ENCODE results near the gene MORC3. TPM values are rescaled to one million over a fixed set of nuclear protein-coding genes. Genes with fewer than 3 reads are reported as not detected.
A peak's percentile ranks its signal among the peaks of the same experiment; 100 is the strongest.

MORC3 gene
- total RNA-seq, 1 experiment from 2014 or later = 19.8 TPM

DNA sequence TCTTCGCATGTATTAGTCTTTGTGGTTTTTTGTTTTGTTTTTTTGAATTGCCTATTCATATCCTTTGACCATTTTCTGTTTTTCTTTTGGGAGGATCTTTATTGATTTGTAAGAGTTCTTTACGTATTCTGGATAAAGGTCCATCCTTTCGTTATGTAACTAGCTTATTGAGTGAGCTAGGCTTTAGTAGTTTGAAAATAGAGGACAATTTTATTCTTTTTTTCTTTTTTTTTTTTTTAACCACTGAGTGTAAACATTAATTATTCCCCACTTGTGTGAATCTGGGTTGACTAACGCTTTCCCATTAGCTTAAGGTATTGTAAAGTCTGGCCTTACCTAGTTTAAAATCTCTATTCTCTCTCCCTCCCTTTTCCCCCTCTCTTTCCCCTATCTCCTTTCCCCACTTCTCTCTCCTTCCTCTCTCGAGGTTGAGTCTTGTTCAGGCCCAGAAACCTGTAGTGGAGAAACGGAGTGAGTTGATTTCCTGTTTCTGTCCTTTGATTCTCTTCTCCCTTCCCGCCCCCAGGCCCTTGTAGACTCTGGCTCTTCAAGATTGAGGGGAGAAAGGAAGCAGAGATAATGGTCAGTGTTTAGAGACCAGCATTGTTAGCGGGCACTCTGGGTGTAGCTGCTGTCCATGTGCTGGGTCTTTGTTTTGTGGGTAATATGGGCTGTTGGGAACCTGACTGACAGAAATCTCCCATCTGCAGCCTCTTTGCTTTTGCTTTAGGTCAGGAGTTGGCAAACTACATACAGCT lies 1.5 kb downstream of the MORC3 start:
- Histone ChIP-seq H3K9me2 (ENCODE audit: insufficient read depth) (no peaks in the 10 kb centered on the region), H3K79me2 (ENCODE audit: insufficient read depth, low read length) (peaks cover 62% of the 10 kb centered on the region), H4K20me1 (ENCODE audit: insufficient read depth) (no peaks in the 10 kb centered on the region), H3K4me3 (replicated peaks in 1 of 2; ENCODE audit: low read depth in 1 of 2, low read length in 2 of 2) (peak overlapping the region; percentile 77 to 89), H3K27ac (ENCODE audit: low read depth, low read length) (peak overlapping the region; percentile 91), H3K4me1 (ENCODE audit: control insufficient read depth in 1 of 2, insufficient read depth in 2 of 2, low read length in 2 of 2) (peaks cover 15 to 36% of the 10 kb centered on the region in 2 experiments), H3K9ac (ENCODE audit: low read length) (peak overlapping the region; percentile 82), H3K36me3 (ENCODE audit: control insufficient read depth in 1 of 2, insufficient read depth in 2 of 2, low read length in 2 of 2) (no peaks in the 10 kb centered on the region; a peak in 1 of 4 replicates), H3K4me2 (ENCODE audit: low read length) (peak overlapping the region; percentile 94), H3K9me3 (ENCODE audit: control insufficient read depth in 1 of 2, insufficient read depth in 1 of 2, low read depth in 1 of 2, low read length in 2 of 2) (no peaks in the 10 kb centered on the region), H2AFZ (ENCODE audit: low read depth, low read length, poor library complexity, severe bottlenecking) (no peak overlapping the region), H3K27me3 (ENCODE audit: insufficient read depth, low read length) (no peaks in the 10 kb centered on the region)
- TF ChIP-seq ELF1 (IDR thresholded peaks at IDR 0.05; ENCODE audit: borderline replicate concordance, low read depth) = no peak
- TF ChIP-seq CEBPB (IDR thresholded peaks at IDR 0.05; ENCODE audit: low read depth) = no peak
- TF ChIP-seq, protein P1, sequence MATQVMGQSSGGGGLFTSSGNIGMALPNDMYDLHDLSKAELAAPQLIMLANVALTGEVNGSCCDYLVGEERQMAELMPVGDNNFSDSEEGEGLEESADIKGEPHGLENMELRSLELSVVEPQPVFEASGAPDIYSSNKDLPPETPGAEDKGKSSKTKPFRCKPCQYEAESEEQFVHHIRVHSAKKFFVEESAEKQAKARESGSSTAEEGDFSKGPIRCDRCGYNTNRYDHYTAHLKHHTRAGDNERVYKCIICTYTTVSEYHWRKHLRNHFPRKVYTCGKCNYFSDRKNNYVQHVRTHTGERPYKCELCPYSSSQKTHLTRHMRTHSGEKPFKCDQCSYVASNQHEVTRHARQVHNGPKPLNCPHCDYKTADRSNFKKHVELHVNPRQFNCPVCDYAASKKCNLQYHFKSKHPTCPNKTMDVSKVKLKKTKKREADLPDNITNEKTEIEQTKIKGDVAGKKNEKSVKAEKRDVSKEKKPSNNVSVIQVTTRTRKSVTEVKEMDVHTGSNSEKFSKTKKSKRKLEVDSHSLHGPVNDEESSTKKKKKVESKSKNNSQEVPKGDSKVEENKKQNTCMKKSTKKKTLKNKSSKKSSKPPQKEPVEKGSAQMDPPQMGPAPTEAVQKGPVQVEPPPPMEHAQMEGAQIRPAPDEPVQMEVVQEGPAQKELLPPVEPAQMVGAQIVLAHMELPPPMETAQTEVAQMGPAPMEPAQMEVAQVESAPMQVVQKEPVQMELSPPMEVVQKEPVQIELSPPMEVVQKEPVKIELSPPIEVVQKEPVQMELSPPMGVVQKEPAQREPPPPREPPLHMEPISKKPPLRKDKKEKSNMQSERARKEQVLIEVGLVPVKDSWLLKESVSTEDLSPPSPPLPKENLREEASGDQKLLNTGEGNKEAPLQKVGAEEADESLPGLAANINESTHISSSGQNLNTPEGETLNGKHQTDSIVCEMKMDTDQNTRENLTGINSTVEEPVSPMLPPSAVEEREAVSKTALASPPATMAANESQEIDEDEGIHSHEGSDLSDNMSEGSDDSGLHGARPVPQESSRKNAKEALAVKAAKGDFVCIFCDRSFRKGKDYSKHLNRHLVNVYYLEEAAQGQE (IDR thresholded peaks at IDR 0.05; ENCODE audit: low read depth) = no peak
- no peak for TF ChIP-seq YY1 (IDR thresholded peaks at IDR 0.05; ENCODE audit: extremely low read depth, insufficient replicate concordance, low read depth, low read length)
- TF ChIP-seq EZH2 (IDR thresholded peaks at IDR 0.05) = no peak
- no peak for TF ChIP-seq EZH2phosphoT487 (IDR thresholded peaks at IDR 0.05; ENCODE audit: borderline replicate concordance)
- TF ChIP-seq ZFX (IDR thresholded peaks at IDR 0.05) = no peak
- no peak for TF ChIP-seq TCF7L2 (IDR thresholded peaks at IDR 0.05; ENCODE audit: borderline replicate concordance, extremely low read depth, insufficient read depth, insufficient read length)
- intact Hi-C loops (cut with micrococcal nuclease) = no loop called here
- DNase-seq (ENCODE audit: low read depth, low spot score) (no peak), ATAC-seq (no peak)
- RAD21 ChIA-PET (ENCODE audit: low non-redundant PET in 1 of 2, low total read pairs in 2 of 2, uncharacterized antibody in 2 of 2, unreplicated experiment in 2 of 2) = no interaction called here
- CTCF ChIA-PET = no interaction called here
- TSS peak; percentile 61 for BruUV-seq (replicated peaks)
- POLR2A ChIA-PET = no interaction called here

All from HCT116 (cell line).